ENCODE results near the gene MYB. TPM values are rescaled to one million over a fixed set of nuclear protein-coding genes. Genes with fewer than 3 reads are reported as not detected.
"Not testable (repeated sequence)": the region's sequence is repeated elsewhere in the genome, so short reads cannot be mapped to it uniquely, and the experiment has no call there.

The MYB gene
- total RNA-seq, 2 experiments from 2014 or later, result 29.2 to 35.9 TPM

GRCh38 chr6:135164387-135164786, 16.7 kb upstream of the MYB start:
- intact Hi-C loops (cut with DNase I, micrococcal nuclease), result not testable (repeated sequence)
- CTCF ChIA-PET, result interaction anchor here (0.7 to 1.7 kb wide), 5 partner anchors 8 to 21 kb away, joined by 3 to 7 read pairs (median 5); no protein-coding TSS in a partner anchor

GRCh38 chr6:135165031-135165430, 16.1 kb upstream of the MYB start:
- H3K4me1 Mint-ChIP-seq, result peaks cover 52% of the 10 kb centered on the region
- H3K4me3 Mint-ChIP-seq, result no peak overlapping the region
- POLR2A ChIA-PET, result no interaction called here
- intact Hi-C loops (cut with DNase I, micrococcal nuclease), result no loop called here
- no peak for ATAC-seq
- H3K9me3 Mint-ChIP-seq (ENCODE audit: low read depth), result no peaks in the 10 kb centered on the region
- no peaks in the 10 kb centered on the region for H3K36me3 Mint-ChIP-seq (ENCODE audit: low read depth)
- H3K27me3 Mint-ChIP-seq, result no peaks in the 10 kb centered on the region
- no peak for DNase-seq
- peak overlapping the region; percentile 28 for H3K27ac Mint-ChIP-seq
- CTCF ChIA-PET, result interaction anchor here (0.7 to 1.7 kb wide), 4 partner anchors 8 to 21 kb away, joined by 3 to 7 read pairs (median 4); no protein-coding TSS in a partner anchor

More at GRCh38 chr6:135164387-135164786, 16.7 kb upstream of the MYB start:
- H3K27me3 Mint-ChIP-seq; H3K27ac Mint-ChIP-seq; DNase-seq; ATAC-seq; POLR2A ChIA-PET; H3K9me3 Mint-ChIP-seq (ENCODE audit: low read depth); H3K36me3 Mint-ChIP-seq (ENCODE audit: low read depth); H3K4me3 Mint-ChIP-seq: not testable (repeated sequence)
- peaks cover 52% of the 10 kb centered on the region for H3K4me1 Mint-ChIP-seq

GRCh38 chr6:135166515-135166914, 14.6 kb upstream of the MYB start:
- Mint-ChIP-seq H3K36me3 (ENCODE audit: low read depth) (no peaks in the 10 kb centered on the region), H3K27ac (no peak overlapping the region), H3K4me1 (peaks cover 53% of the 10 kb centered on the region), H3K27me3 (no peaks in the 10 kb centered on the region), H3K9me3 (ENCODE audit: low read depth) (no peaks in the 10 kb centered on the region), H3K4me3 (no peak overlapping the region)
- CTCF ChIA-PET, result interaction anchor here (0.5 kb wide), 1 partner anchor 20 kb away, joined by 3 read pairs; no protein-coding TSS in a partner anchor
- DNase-seq, result no peak
- POLR2A ChIA-PET, result no interaction called here
- intact Hi-C loops (cut with DNase I, micrococcal nuclease), result no loop called here
- no peak for ATAC-seq

- ATAC-seq, result no peak
- ChIA-PET CTCF (interaction anchor here (0.7 to 1.3 kb wide), 6 partner anchors 10 to 1003 kb away, joined by 3 to 6 read pairs (median 4); no protein-coding TSS in a partner anchor), POLR2A (no interaction called here)
- Mint-ChIP-seq H3K27ac (no peak overlapping the region), H3K4me1 (peaks cover 42% of the 10 kb centered on the region), H3K36me3 (ENCODE audit: low read depth) (no peaks in the 10 kb centered on the region), H3K9me3 (ENCODE audit: low read depth) (no peaks in the 10 kb centered on the region), H3K27me3 (no peaks in the 10 kb centered on the region), H3K4me3 (no peak overlapping the region)
- intact Hi-C loops (cut with DNase I, micrococcal nuclease), result no loop called here
- DNase-seq, result no peak
These were observed 13.5 kb upstream of the MYB start for GRCh38 chr6:135167617-135168016.

GRCh38 chr6:135168766-135169165, 12.3 kb upstream of the MYB start:
- DNase-seq, result no peak
- ATAC-seq, result no peak
- Mint-ChIP-seq H3K9me3 (ENCODE audit: low read depth) (no peaks in the 10 kb centered on the region), H3K27me3 (no peaks in the 10 kb centered on the region), H3K36me3 (ENCODE audit: low read depth) (no peaks in the 10 kb centered on the region), H3K4me1 (peaks cover 36% of the 10 kb centered on the region), H3K27ac (no peak overlapping the region), H3K4me3 (no peak overlapping the region)
- ChIA-PET CTCF (interaction anchor here (0.8 to 1.3 kb wide), 5 partner anchors 11 to 24 kb away, joined by 3 to 6 read pairs (median 3); no protein-coding TSS in a partner anchor), POLR2A (interaction anchor here (0.6 to 1.6 kb wide), 2 partner anchors 12 kb away, joined by 3 to 7 read pairs; partner anchors contain the start of gene MYB)
- intact Hi-C loops (cut with DNase I, micrococcal nuclease), result no loop called here

- ChIA-PET CTCF (interaction anchor here (1.0 kb wide), 1 partner anchor 26 kb away, joined by 3 read pairs; no protein-coding TSS in a partner anchor), POLR2A (no interaction called here)
- ATAC-seq (peak; percentile 87), DNase-seq (peak; percentile 44)
- Mint-ChIP-seq H3K9me3 (ENCODE audit: low read depth) (no peaks in the 10 kb centered on the region), H3K36me3 (ENCODE audit: low read depth) (no peaks in the 10 kb centered on the region), H3K4me3 (peak overlapping the region; percentile 20), H3K27me3 (no peaks in the 10 kb centered on the region), H3K4me1 (peaks cover 26% of the 10 kb centered on the region), H3K27ac (peak overlapping the region; percentile 88)
- intact Hi-C loops (cut with DNase I, micrococcal nuclease), result loop anchor here (1.0 to 2.0 kb wide), 7 partner anchors 8 to 75 kb away; no protein-coding TSS in a partner anchor
These were observed 10.9 kb upstream of the MYB start for GRCh38 chr6:135170238-135170637.

- peak; percentile 63 for DNase-seq
- peak; percentile 89 for ATAC-seq
- ChIA-PET CTCF (no interaction called here), POLR2A (no interaction called here)
- Mint-ChIP-seq H3K27ac (peak overlapping the region; percentile 88), H3K4me3 (peak overlapping the region; percentile 20), H3K4me1 (peaks cover 25% of the 10 kb centered on the region), H3K9me3 (ENCODE audit: low read depth) (no peaks in the 10 kb centered on the region), H3K36me3 (ENCODE audit: low read depth) (no peaks in the 10 kb centered on the region), H3K27me3 (no peaks in the 10 kb centered on the region)
- intact Hi-C loops (cut with DNase I, micrococcal nuclease), result loop anchor here (1.0 to 2.0 kb wide), 7 partner anchors 9 to 76 kb away; no protein-coding TSS in a partner anchor
These were observed 10.3 kb upstream of the MYB start for GRCh38 chr6:135170849-135171248.

- Mint-ChIP-seq H3K4me3 (no peak overlapping the region), H3K27me3 (no peaks in the 10 kb centered on the region), H3K27ac (no peak overlapping the region), H3K36me3 (ENCODE audit: low read depth) (no peaks in the 10 kb centered on the region), H3K4me1 (peaks cover 34% of the 10 kb centered on the region), H3K9me3 (ENCODE audit: low read depth) (no peaks in the 10 kb centered on the region)
- ATAC-seq (no peak), DNase-seq (no peak)
- CTCF ChIA-PET, result interaction anchor here (1.3 kb wide), 1 partner anchor 11 kb away, joined by 3 read pairs; no protein-coding TSS in a partner anchor
- POLR2A ChIA-PET, result no interaction called here
- intact Hi-C loops (cut with DNase I, micrococcal nuclease), result no loop called here
These were observed 7.7 kb upstream of the MYB start for GRCh38 chr6:135173242-135173988.

- Mint-ChIP-seq H3K4me3 (no peak overlapping the region), H3K36me3 (ENCODE audit: low read depth) (no peaks in the 10 kb centered on the region), H3K27me3 (no peaks in the 10 kb centered on the region), H3K9me3 (ENCODE audit: low read depth) (no peaks in the 10 kb centered on the region), H3K4me1 (peaks cover 38% of the 10 kb centered on the region), H3K27ac (no peak overlapping the region)
- DNase-seq, result no peak
- POLR2A ChIA-PET, result no interaction called here
- ATAC-seq, result no peak
- intact Hi-C loops (cut with DNase I, micrococcal nuclease), result no loop called here
- CTCF ChIA-PET, result interaction anchor here (1.0 kb wide), 1 partner anchor 12 kb away, joined by 6 read pairs; no protein-coding TSS in a partner anchor
These were observed 7.1 kb upstream of the MYB start for GRCh38 chr6:135173989-135174484.

- Mint-ChIP-seq H3K27me3 (no peaks in the 10 kb centered on the region), H3K36me3 (ENCODE audit: low read depth) (no peaks in the 10 kb centered on the region), H3K9me3 (ENCODE audit: low read depth) (no peaks in the 10 kb centered on the region), H3K27ac (no peak overlapping the region), H3K4me1 (peaks cover 32% of the 10 kb centered on the region), H3K4me3 (no peak overlapping the region)
- intact Hi-C loops (cut with DNase I, micrococcal nuclease), result no loop called here
- CTCF ChIA-PET, result interaction anchor here (1.5 kb wide), 1 partner anchor 32 kb away, joined by 6 read pairs; no protein-coding TSS in a partner anchor
- POLR2A ChIA-PET, result no interaction called here
- DNase-seq, result no peak
- ATAC-seq, result no peak
These were observed 5.0 kb upstream of the MYB start for GRCh38 chr6:135176058-135176457.

- DNase-seq (no peak), ATAC-seq (no peak)
- no peak overlapping the region for H3K27ac Mint-ChIP-seq
- H3K27me3 Mint-ChIP-seq, result no peaks in the 10 kb centered on the region
- intact Hi-C loops (cut with DNase I, micrococcal nuclease), result no loop called here
- H3K36me3 Mint-ChIP-seq (ENCODE audit: low read depth), result no peaks in the 10 kb centered on the region
- ChIA-PET POLR2A (no interaction called here), CTCF (interaction anchor here (0.6 to 1.5 kb wide), 3 partner anchors 13 to 54 kb away, joined by 3 to 6 read pairs (median 6); no protein-coding TSS in a partner anchor)
- H3K9me3 Mint-ChIP-seq (ENCODE audit: low read depth), result no peaks in the 10 kb centered on the region
- peaks cover 28% of the 10 kb centered on the region for H3K4me1 Mint-ChIP-seq
- no peak overlapping the region for H3K4me3 Mint-ChIP-seq
These were observed 4.6 kb upstream of the MYB start for GRCh38 chr6:135176464-135176863.
